ENCODE measurements around the gene EI24. TPM values are rescaled to one million over a fixed set of nuclear protein-coding genes. Genes with fewer than 3 reads are reported as not detected.

The EI24 gene
- polyA plus RNA-seq, 1 of the 3 experiments (the other 2 are of a cell fraction) = 85.5 TPM

- no peaks in the 10 kb centered on the region for H3K9me2 ChIP-seq
- ChIA-PET POLR2A (no interaction called here), CTCF (no interaction called here)
- H3K4me1 ChIP-seq (ENCODE audit: control insufficient read depth in 1 of 2, insufficient read depth in 2 of 2, low read depth in 1 of 2, low read length in 1 of 2) = no peaks in the 10 kb centered on the region
- no peak overlapping the region for H3K9ac ChIP-seq
- no peaks in the 10 kb centered on the region for H3F3A ChIP-seq (replicated peaks; ENCODE audit: insufficient read depth)
- no peaks in the 10 kb centered on the region for H3K79me2 ChIP-seq (ENCODE audit: insufficient read depth)
- TF ChIP-seq NFIC (IDR thresholded peaks at IDR 0.05; ENCODE audit: borderline replicate concordance) (no peak), EP300 (IDR thresholded peaks at IDR 0.05; ENCODE audit: borderline replicate concordance in 1 of 2, low read depth in 1 of 2, low read length in 1 of 2) (no peak), EZH2phosphoT487 (IDR thresholded peaks at IDR 0.05; ENCODE audit: borderline replicate concordance, low read depth) (no peak)
- no peaks in the 10 kb centered on the region for H4K20me1 ChIP-seq (ENCODE audit: insufficient read depth)
- DNase-seq = no peak
- H3K27ac ChIP-seq (ENCODE audit: low read depth in 2 of 2, low read length in 1 of 2) = no peak overlapping the region
- H2AFZ ChIP-seq (ENCODE audit: low read depth) = no peak overlapping the region
- no peaks in the 10 kb centered on the region for H3K36me3 ChIP-seq (replicated peaks in 1 of 2; ENCODE audit: control insufficient read depth in 1 of 2, insufficient read depth in 2 of 2, low read length in 1 of 2)
- no peaks in the 10 kb centered on the region for H3K9me3 ChIP-seq
- H3K4me3 ChIP-seq (ENCODE audit: low read depth in 2 of 2, low read length in 1 of 2) = no peak overlapping the region
- no peaks in the 10 kb centered on the region; the same call in 1 of the 2 replicates for H3K27me3 ChIP-seq (ENCODE audit: insufficient read depth)
- no peak overlapping the region for H3K4me2 ChIP-seq
Measured at GRCh38 chr11:125542709-125543108, 26.6 kb upstream of the EI24 start.

GRCh38 chr11:125550780-125551179, 18.5 kb upstream of the EI24 start:
- Histone ChIP-seq H3K4me1 (ENCODE audit: control insufficient read depth in 1 of 2, insufficient read depth in 2 of 2, low read depth in 1 of 2, low read length in 1 of 2) (no peaks in the 10 kb centered on the region), H3K4me2 (no peak overlapping the region), H3K27me3 (ENCODE audit: insufficient read depth) (no peaks in the 10 kb centered on the region; the same call in 1 of the 2 replicates), H3F3A (replicated peaks; ENCODE audit: insufficient read depth) (no peaks in the 10 kb centered on the region), H3K79me2 (ENCODE audit: insufficient read depth) (no peaks in the 10 kb centered on the region), H3K9me3 (no peaks in the 10 kb centered on the region), H3K9ac (no peak overlapping the region), H2AFZ (ENCODE audit: low read depth) (no peak overlapping the region), H3K36me3 (replicated peaks in 1 of 2; ENCODE audit: control insufficient read depth in 1 of 2, insufficient read depth in 2 of 2, low read length in 1 of 2) (no peaks in the 10 kb centered on the region), H4K20me1 (ENCODE audit: insufficient read depth) (no peaks in the 10 kb centered on the region), H3K9me2 (no peaks in the 10 kb centered on the region), H3K4me3 (ENCODE audit: low read depth in 2 of 2, low read length in 1 of 2) (no peak overlapping the region), H3K27ac (ENCODE audit: low read depth in 2 of 2, low read length in 1 of 2) (no peak overlapping the region)
- TF ChIP-seq MXI1 (IDR thresholded peaks at IDR 0.05; ENCODE audit: low read depth, low read length) (no peak), EZH2phosphoT487 (IDR thresholded peaks at IDR 0.05; ENCODE audit: borderline replicate concordance, low read depth) (no peak), TCF12 (IDR thresholded peaks at IDR 0.05) (no peak), SIN3A (IDR thresholded peaks at IDR 0.05; ENCODE audit: borderline replicate concordance, low read depth, low read length) (no peak)
- POLR2A ChIA-PET = no interaction called here
- DNase-seq = no peak
- 47% methylated on average over 1 of the region's 1 CpG for WGBS (ENCODE audit: low lambda C conversion rate)
- CTCF ChIA-PET = no interaction called here

GRCh38 chr11:125551835-125552342, 17.4 kb upstream of the EI24 start:
- ChIA-PET CTCF (no interaction called here), POLR2A (no interaction called here)
- Histone ChIP-seq H3K4me1 (ENCODE audit: control insufficient read depth in 1 of 2, insufficient read depth in 2 of 2, low read depth in 1 of 2, low read length in 1 of 2) (no peaks in the 10 kb centered on the region), H2AFZ (ENCODE audit: low read depth) (no peak overlapping the region), H3K4me2 (no peak overlapping the region), H3K79me2 (ENCODE audit: insufficient read depth) (no peaks in the 10 kb centered on the region), H3F3A (replicated peaks; ENCODE audit: insufficient read depth) (no peaks in the 10 kb centered on the region), H3K9ac (no peak overlapping the region), H3K27ac (ENCODE audit: low read depth in 2 of 2, low read length in 1 of 2) (no peak overlapping the region), H3K27me3 (ENCODE audit: insufficient read depth) (no peaks in the 10 kb centered on the region; the same call in 1 of the 2 replicates), H3K9me2 (no peaks in the 10 kb centered on the region), H3K36me3 (replicated peaks in 1 of 2; ENCODE audit: control insufficient read depth in 1 of 2, insufficient read depth in 2 of 2, low read length in 1 of 2) (no peaks in the 10 kb centered on the region), H4K20me1 (ENCODE audit: insufficient read depth) (no peaks in the 10 kb centered on the region), H3K9me3 (no peaks in the 10 kb centered on the region), H3K4me3 (ENCODE audit: low read depth in 2 of 2, low read length in 1 of 2) (no peak overlapping the region)
- no peak for DNase-seq
- WGBS (ENCODE audit: low lambda C conversion rate) = 0% methylated on average over 1 of the region's 1 CpG
- TF ChIP-seq RXRA (IDR thresholded peaks at IDR 0.05; ENCODE audit: borderline replicate concordance, low read depth) = no peak
- TF ChIP-seq EZH2phosphoT487 (IDR thresholded peaks at IDR 0.05; ENCODE audit: borderline replicate concordance, low read depth) = no peak
- no peak for TF ChIP-seq PBX3 (IDR thresholded peaks at IDR 0.05)
- no peak for TF ChIP-seq POLR2AphosphoS5 (IDR thresholded peaks at IDR 0.05; ENCODE audit: low read depth, low read length)
- TF ChIP-seq JUND (IDR thresholded peaks at IDR 0.05) = no peak
- TF ChIP-seq CHD2 (IDR thresholded peaks at IDR 0.05; ENCODE audit: low read length, partially characterized antibody) = no peak
- TF ChIP-seq SIN3A (IDR thresholded peaks at IDR 0.05; ENCODE audit: borderline replicate concordance, low read depth, low read length) = no peak
- TF ChIP-seq MAX (IDR thresholded peaks at IDR 0.05; ENCODE audit: low read depth) = no peak
- TF ChIP-seq FOXM1 (IDR thresholded peaks at IDR 0.05; ENCODE audit: low read depth) = no peak
- TF ChIP-seq TEAD4 (IDR thresholded peaks at IDR 0.05; ENCODE audit: borderline replicate concordance, insufficient read depth) = no peak
- TF ChIP-seq GABPA (IDR thresholded peaks at IDR 0.05; ENCODE audit: low read depth) = no peak
- no peak for TF ChIP-seq MEF2A (IDR thresholded peaks at IDR 0.05; ENCODE audit: borderline replicate concordance, low read depth)
- TF ChIP-seq ZBTB33 (IDR thresholded peaks at IDR 0.05; ENCODE audit: borderline replicate concordance, low read depth) = no peak
- no peak for TF ChIP-seq RCOR1 (IDR thresholded peaks at IDR 0.05; ENCODE audit: low read length)

Data from SK-N-SH (cell line).